Epithelial cell of esophagus (primary cell): ENCODE data around the gene SYNGR2.

Experiments used
- DNase-seq: peaks from one replicate; pipeline ENCODE4 v3.0.0; 2010; ENCODE audit warnings: low read depth
- H3K4me3 ChIP-seq: 2 replicates; pipeline ENCODE4 v1.5.1; 2011; ENCODE audit warnings: mild to moderate bottlenecking, low read length, control low read depth
- TF ChIP-seq, protein P1 (sequence below): IDR thresholded peaks from 2 replicates; pipeline ENCODE4 v1.5.1; 2011; ENCODE audit warnings: low read depth, mild to moderate bottlenecking, low read length, control low read depth, inconsistent platforms; ENCODE audit not compliant: insufficient read depth; ENCODE audit errors: missing control alignments

Gene SYNGR2

DNA sequence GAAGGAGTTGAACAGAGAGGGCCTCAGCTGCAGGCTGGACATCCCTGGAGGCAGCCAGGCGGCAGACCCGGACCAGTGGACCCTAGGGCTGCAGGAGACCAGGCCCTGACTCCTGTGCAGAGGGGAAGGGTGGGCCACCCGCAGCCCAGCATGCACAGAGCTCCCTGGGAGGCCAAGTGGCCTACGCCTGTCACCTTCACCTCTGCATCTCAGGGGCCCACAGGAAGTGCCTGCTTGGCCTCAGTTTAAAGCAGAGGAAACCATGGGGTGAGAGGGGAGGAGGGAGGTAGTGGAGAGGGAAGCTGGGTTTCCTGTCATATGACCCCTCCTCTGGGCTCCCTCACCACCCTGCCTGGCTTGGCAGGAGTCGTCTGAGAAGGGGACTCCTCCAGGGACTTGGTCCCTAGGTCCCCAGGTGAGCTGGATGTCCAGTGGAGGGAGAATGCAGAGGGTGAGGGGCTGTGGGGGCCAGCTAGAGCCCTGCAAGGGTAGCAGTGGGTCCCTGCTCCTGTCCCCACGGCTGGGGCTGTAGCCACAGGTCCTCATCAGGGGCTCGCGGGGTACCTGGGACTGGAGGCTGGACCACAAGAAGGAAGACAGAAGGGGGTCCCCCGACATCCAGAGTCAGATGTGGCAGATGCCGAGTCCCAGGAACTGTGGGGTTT, 37.8 kb upstream of the SYNGR2 start, which contains the start of gene TMC8:
TSS of gene TMC8 (plus strand) at position 335 of the 665 bp plus-strand sequence. CDS start 818 bp downstream, outside the sequence.
- DNase-seq, result no peak
- TF ChIP-seq, protein P1, sequence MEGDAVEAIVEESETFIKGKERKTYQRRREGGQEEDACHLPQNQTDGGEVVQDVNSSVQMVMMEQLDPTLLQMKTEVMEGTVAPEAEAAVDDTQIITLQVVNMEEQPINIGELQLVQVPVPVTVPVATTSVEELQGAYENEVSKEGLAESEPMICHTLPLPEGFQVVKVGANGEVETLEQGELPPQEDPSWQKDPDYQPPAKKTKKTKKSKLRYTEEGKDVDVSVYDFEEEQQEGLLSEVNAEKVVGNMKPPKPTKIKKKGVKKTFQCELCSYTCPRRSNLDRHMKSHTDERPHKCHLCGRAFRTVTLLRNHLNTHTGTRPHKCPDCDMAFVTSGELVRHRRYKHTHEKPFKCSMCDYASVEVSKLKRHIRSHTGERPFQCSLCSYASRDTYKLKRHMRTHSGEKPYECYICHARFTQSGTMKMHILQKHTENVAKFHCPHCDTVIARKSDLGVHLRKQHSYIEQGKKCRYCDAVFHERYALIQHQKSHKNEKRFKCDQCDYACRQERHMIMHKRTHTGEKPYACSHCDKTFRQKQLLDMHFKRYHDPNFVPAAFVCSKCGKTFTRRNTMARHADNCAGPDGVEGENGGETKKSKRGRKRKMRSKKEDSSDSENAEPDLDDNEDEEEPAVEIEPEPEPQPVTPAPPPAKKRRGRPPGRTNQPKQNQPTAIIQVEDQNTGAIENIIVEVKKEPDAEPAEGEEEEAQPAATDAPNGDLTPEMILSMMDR, result no peak
- H3K4me3 ChIP-seq, result no peak within 1 kb of the TSS

DNA sequence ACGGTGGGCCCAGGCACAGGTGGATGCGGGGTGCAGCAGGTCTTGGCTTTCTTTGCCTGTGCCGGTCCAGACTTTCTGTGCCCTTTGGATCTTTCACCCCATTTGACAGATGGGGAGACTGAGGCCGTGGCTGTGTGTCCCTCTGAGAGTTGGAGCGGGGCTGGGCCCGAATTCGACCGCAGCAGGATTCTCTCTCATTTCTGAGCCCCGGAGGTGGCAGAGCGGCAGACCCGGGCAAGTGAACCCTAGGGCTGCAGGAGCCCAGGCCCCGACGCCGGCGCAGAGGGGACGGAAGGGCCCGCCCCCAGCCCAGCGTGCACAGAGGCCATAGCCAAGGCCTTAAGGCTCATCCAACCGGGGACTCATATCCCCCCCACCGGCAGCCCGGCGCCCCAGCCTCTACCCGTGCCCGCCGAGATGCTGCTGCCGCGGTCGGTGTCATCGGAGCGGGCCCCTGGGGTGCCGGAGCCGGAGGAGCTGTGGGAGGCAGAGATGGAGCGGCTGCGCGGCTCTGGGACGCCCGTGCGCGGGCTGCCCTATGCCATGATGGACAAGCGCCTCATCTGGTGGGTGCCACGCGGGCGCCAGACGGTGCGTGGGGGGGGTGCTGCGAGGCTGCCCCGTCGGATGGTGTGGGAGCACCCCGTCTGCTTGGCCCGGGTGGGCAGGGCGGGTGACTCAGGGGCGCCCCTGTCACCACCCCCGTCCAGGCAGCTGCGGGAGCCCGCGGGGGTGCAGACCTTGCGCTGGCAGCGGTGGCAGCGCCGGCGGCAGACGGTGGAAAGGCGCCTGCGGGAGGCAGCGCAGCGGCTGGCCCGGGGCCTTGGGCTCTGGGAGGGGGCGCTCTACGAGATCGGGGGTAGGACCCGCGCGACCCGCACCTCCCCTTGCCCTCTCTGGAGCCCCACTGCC, 37.0 kb upstream of the SYNGR2 start:
- no peak for DNase-seq
- TF ChIP-seq, protein P1, result no peak
- H3K4me3 ChIP-seq, result peak overlapping the region; percentile 14

DNA sequence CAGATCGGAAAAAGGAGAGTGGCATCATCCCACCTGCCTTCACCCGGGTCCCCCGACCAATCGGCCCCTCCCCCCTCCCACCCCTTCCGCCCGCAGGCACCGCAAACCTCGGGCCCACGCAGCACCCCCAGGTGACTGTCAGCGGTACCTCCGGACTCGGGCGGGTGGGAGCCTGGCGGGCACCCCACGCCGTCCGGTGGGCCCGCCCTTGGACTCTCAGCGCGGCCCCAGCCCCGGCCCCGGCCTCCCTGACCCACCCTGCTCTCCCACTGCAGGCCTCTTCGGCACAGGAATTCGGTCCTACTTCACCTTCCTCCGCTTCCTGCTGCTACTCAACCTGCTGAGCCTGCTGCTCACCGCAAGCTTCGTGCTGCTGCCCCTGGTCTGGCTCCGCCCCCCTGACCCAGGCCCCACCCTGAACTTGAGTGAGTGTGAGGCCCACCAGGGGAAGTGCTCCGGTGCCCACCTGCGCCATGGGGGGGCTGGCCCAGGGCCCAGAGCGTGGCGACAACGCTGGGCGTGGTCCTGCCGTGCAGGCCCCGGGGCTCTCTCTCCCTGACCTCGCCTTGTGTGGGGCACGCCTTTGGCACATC, 36.2 kb upstream of the SYNGR2 start:
- peak overlapping the region; percentile 14 for H3K4me3 ChIP-seq
- DNase-seq, result peak; percentile 60
- TF ChIP-seq, protein P1, result no peak

DNA sequence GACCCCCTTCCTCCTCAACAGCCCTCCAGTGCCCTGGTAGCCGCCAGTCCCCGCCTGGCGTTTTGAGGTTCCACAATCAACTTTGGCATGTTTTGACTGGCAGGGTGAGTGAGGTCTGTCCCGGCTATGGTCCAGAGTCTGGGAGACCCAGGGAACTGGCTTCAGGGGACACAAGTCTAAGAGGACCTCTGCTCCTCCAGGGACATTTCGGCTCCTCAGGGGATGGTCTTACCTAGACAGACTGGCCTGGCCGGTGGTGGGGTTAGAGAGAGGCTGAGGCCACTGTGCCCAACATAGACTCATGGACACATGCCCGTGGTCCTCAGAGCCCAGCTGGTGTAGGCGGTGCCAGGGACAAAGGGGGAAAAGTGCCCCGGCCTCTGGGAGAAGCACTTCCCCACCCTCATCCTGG, 35.6 kb upstream of the SYNGR2 start:
- DNase-seq, result no peak

DNA sequence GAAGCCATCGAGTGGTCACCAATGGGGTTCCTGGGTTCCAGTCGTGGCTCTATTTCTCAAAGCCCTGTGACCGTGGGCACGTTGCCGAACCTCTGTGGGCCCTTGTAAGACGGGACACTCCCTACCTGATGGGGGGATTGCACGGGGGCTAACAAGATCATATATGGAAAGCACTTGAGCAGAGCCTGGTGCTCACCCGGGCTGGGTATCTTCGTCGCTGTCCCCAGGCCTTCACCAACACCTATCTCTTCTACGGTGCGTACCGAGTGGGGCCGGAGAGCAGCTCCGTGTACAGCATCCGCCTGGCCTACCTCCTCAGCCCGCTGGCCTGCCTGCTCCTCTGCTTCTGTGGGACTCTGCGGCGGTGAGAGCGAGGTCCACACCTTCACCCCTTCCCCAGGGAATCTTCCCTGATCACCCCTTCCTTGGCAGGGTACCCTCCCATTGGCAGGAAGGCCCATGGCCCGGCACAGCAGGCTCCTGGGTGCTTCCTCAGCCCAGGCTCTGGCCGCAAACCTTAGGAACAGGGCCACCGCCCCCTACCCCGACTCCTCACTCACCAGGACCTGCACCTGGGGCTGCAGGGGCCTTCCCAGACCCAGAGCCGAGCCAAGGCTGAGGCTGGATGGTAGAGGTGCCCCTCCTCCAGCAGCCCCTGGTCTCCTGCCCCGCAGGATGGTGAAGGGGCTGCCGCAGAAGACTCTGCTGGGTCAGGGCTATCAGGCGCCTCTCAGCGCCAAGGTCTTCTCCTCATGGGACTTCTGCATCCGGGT, 35.0 kb upstream of the SYNGR2 start:
- H3K4me3 ChIP-seq, result no peak overlapping the region
- TF ChIP-seq, protein P1, result no peak
- DNase-seq, result no peak

More for the DNA sequence above, 35.6 kb upstream of the SYNGR2 start:
- H3K4me3 ChIP-seq, result no peak overlapping the region
- TF ChIP-seq, protein P1, result no peak
